Right lobe of liver (tissue), 4 donors: Measurements from ENCODE around the gene HDAC4.

ENCODE experiments used
- CTCF ChIP-seq, 4 donors: fragments of 200-600 bp in 3 of 4; fragments of 450-650 bp in 1 of 4; IDR thresholded peaks; one replicate each; pipeline versions ENCODE4 v1.5.1 to v1.8.0; 2016 to 2022; ENCODE audit warnings: antibody characterized with exemption in 4 of 4, mild to moderate bottlenecking in 2 of 4
- POLR2A ChIP-seq: fragments of 450-650 bp; IDR thresholded peaks from one replicate; pipeline ENCODE4 v1.6.1; 2017; ENCODE audit warnings: antibody characterized with exemption, mild to moderate bottlenecking
- donor health status: DM: no; HTN: no; CAD: no.
- donor health status: DM: no; HTN: no; CAD: no.
- donor health status: DM: no; HTN: yes; CAD: no.

- TF ChIP-seq CTCF (IDR thresholded peaks at IDR 0.05) (no peak), POLR2A (no peak)
Measured at GRCh38 chr2:239344857-239345216, 56.0 kb downstream of the HDAC4 start.
